Measurements from ENCODE around the gene USP17L18. TPM values are rescaled to one million over a fixed set of nuclear protein-coding genes. Genes with fewer than 3 reads are reported as not detected.
"Not testable (repeated sequence)": the region's sequence is repeated elsewhere in the genome, so short reads cannot be mapped to it uniquely, and the experiment has no call there.

USP17L18 gene
- total RNA-seq: not detected
- long read RNA-seq: 0 reads

- H3K4me1 ChIP-seq; H3K9me3 ChIP-seq; ATAC-seq; intact Hi-C loops (cut with DNase I); H3K4me3 ChIP-seq; H3K27me3 ChIP-seq (ENCODE audit: low read depth); H3K27ac ChIP-seq; H3K36me3 ChIP-seq: not testable (repeated sequence)
- DNase-seq: peak; percentile 23
These were observed at the start of gene USP17L18 for GRCh38 chr4:9247953-9248680. USP17L18 (plus strand) TSS chr4:9248630; CDS start chr4:9248630, 0 bp downstream.

- DNase-seq; H3K36me3 ChIP-seq; ATAC-seq; H3K4me3 ChIP-seq; H3K4me1 ChIP-seq; intact Hi-C loops (cut with DNase I); H3K27me3 ChIP-seq (ENCODE audit: low read depth); H3K27ac ChIP-seq; H3K9me3 ChIP-seq: not testable (repeated sequence)
These were observed 38.1 kb upstream of the USP17L18 start, which contains the start of gene USP17L10 for GRCh38 chr4:9210357-9210756. USP17L10 (plus strand) TSS chr4:9210657; CDS start chr4:9210657, 0 bp downstream.

GRCh38 chr4:9214701-9215100, 33.7 kb upstream of the USP17L18 start:
- peak; percentile 22 for DNase-seq
- H3K9me3 ChIP-seq; intact Hi-C loops (cut with DNase I); H3K27me3 ChIP-seq (ENCODE audit: low read depth); H3K4me1 ChIP-seq; ATAC-seq; H3K4me3 ChIP-seq; H3K27ac ChIP-seq; H3K36me3 ChIP-seq: not testable (repeated sequence)

GRCh38 chr4:9215105-9215504, 33.3 kb upstream of the USP17L18 start, which contains the start of gene USP17L11:
USP17L11 (plus strand) TSS chr4:9215405; CDS start chr4:9215405, 0 bp downstream.
- ATAC-seq; H3K9me3 ChIP-seq; H3K27me3 ChIP-seq (ENCODE audit: low read depth); intact Hi-C loops (cut with DNase I); H3K36me3 ChIP-seq; DNase-seq; H3K4me1 ChIP-seq; H3K4me3 ChIP-seq; H3K27ac ChIP-seq: not testable (repeated sequence)

GRCh38 chr4:9219852-9220251, 28.6 kb upstream of the USP17L18 start, which contains the start of gene USP17L12:
USP17L12 (plus strand) TSS chr4:9220152; CDS start chr4:9220152, 0 bp downstream.
- H3K4me3 ChIP-seq; H3K36me3 ChIP-seq; H3K27ac ChIP-seq; H3K4me1 ChIP-seq; H3K9me3 ChIP-seq; H3K27me3 ChIP-seq (ENCODE audit: low read depth); DNase-seq; ATAC-seq; intact Hi-C loops (cut with DNase I): not testable (repeated sequence)

GRCh38 chr4:9224596-9224995, 23.8 kb upstream of the USP17L18 start, which contains the start of gene USP17L13:
USP17L13 (plus strand) TSS chr4:9224896; CDS start chr4:9224896, 0 bp downstream.
- H3K27me3 ChIP-seq (ENCODE audit: low read depth); ATAC-seq; intact Hi-C loops (cut with DNase I): not testable (repeated sequence)

GRCh38 chr4:9230249-9230648, 18.2 kb upstream of the USP17L18 start:
- intact Hi-C loops (cut with DNase I); ATAC-seq; H3K9me3 ChIP-seq; H3K36me3 ChIP-seq; DNase-seq; H3K4me1 ChIP-seq; H3K27ac ChIP-seq; H3K27me3 ChIP-seq (ENCODE audit: low read depth); H3K4me3 ChIP-seq: not testable (repeated sequence)

More at GRCh38 chr4:9224596-9224995, 23.8 kb upstream of the USP17L18 start, which contains the start of gene USP17L13:
- not testable (repeated sequence) for H3K4me1 ChIP-seq, H3K36me3 ChIP-seq, DNase-seq, H3K9me3 ChIP-seq, H3K27ac ChIP-seq, H3K4me3 ChIP-seq

GRCh38 chr4:9234085-9234484, 14.3 kb upstream of the USP17L18 start, which contains the start of gene USP17L15:
USP17L15 (plus strand) TSS chr4:9234385; CDS start chr4:9234385, 0 bp downstream.
- ATAC-seq; intact Hi-C loops (cut with DNase I); H3K4me1 ChIP-seq; H3K27me3 ChIP-seq (ENCODE audit: low read depth); H3K36me3 ChIP-seq; H3K9me3 ChIP-seq; H3K4me3 ChIP-seq; H3K27ac ChIP-seq; DNase-seq: not testable (repeated sequence)

- H3K9me3 ChIP-seq; H3K27me3 ChIP-seq (ENCODE audit: low read depth); H3K36me3 ChIP-seq; H3K27ac ChIP-seq; H3K4me1 ChIP-seq; intact Hi-C loops (cut with DNase I); ATAC-seq; H3K4me3 ChIP-seq: not testable (repeated sequence)
- DNase-seq: peak; percentile 43
These were observed 10.0 kb upstream of the USP17L18 start for GRCh38 chr4:9238461-9238860.

- intact Hi-C loops (cut with DNase I); H3K4me3 ChIP-seq; H3K27ac ChIP-seq; H3K27me3 ChIP-seq (ENCODE audit: low read depth); H3K4me1 ChIP-seq; ATAC-seq; H3K9me3 ChIP-seq; DNase-seq; H3K36me3 ChIP-seq: not testable (repeated sequence)
These were observed 4.9 kb upstream of the USP17L18 start, which contains the start of gene USP17L17 for GRCh38 chr4:9243579-9243978. USP17L17 (plus strand) TSS chr4:9243879; CDS start chr4:9243879, 0 bp downstream.

GRCh38 chr4:9253078-9253477, 4.6 kb downstream of the USP17L18 start, which contains the start of gene USP17L19:
USP17L19 (plus strand) TSS chr4:9253378; CDS start chr4:9253378, 0 bp downstream.
- H3K4me1 ChIP-seq; H3K9me3 ChIP-seq; H3K27ac ChIP-seq; H3K27me3 ChIP-seq (ENCODE audit: low read depth); H3K4me3 ChIP-seq; ATAC-seq; intact Hi-C loops (cut with DNase I); H3K36me3 ChIP-seq; DNase-seq: not testable (repeated sequence)

GRCh38 chr4:9257824-9258223, 9.4 kb downstream of the USP17L18 start, which contains the start of gene USP17L20:
USP17L20 (plus strand) TSS chr4:9258124; CDS start chr4:9258124, 0 bp downstream.
- H3K4me3 ChIP-seq; H3K27me3 ChIP-seq (ENCODE audit: low read depth); ATAC-seq; intact Hi-C loops (cut with DNase I); H3K36me3 ChIP-seq; H3K4me1 ChIP-seq; H3K27ac ChIP-seq; DNase-seq; H3K9me3 ChIP-seq: not testable (repeated sequence)

GRCh38 chr4:9262572-9262971, 14.1 kb downstream of the USP17L18 start, which contains the start of gene USP17L21:
USP17L21 (plus strand) TSS chr4:9262872; CDS start chr4:9262872, 0 bp downstream.
- ATAC-seq; DNase-seq; H3K9me3 ChIP-seq; H3K36me3 ChIP-seq; H3K4me1 ChIP-seq; intact Hi-C loops (cut with DNase I); H3K4me3 ChIP-seq; H3K27me3 ChIP-seq (ENCODE audit: low read depth); H3K27ac ChIP-seq: not testable (repeated sequence)
